LoVo (cell line): ENCODE data around the gene RGS3.
"Not testable (repeated sequence)": the region's sequence is repeated elsewhere in the genome, so short reads cannot be mapped to it uniquely, and the experiment has no call there.

Experiments
- DNase-seq: peaks from one replicate; pipeline ENCODE4 v3.0.0-alpha.2; 2016; ENCODE audit warnings: low spot score

Gene RGS3

DNA sequence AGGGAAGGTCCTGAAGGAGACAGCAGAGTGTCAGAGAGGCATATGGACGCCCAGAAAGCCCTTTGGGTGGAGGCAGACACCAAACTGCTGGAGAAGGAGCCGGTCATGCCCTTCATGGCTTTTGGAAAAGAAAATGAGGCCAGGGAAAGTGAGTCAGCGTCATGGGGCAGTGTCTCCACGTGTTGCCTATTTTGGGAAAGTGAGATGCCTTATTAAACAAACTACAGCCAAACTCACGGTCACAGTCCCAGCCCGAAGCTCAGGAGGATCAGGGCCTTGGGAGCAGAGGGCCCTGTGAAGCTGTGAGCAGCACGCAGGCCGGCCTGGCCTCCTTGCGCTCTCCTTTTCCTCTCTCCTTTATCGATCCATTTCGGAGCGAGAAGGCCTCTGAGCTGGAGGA lies 25.0 kb downstream of the RGS3 start:
- no peak for DNase-seq

GRCh38 chr9:113491147-113491546 lies 27.6 kb downstream of the RGS3 start:
- DNase-seq: not testable (repeated sequence)

GRCh38 chr9:113492343-113493202 lies 29.0 kb downstream of the RGS3 start:
- DNase-seq: no peak

- DNase-seq: no peak
Observed at GRCh38 chr9:113493203-113493520, 29.6 kb downstream of the RGS3 start.

GRCh38 chr9:113495526-113495925 lies 32.0 kb downstream of the RGS3 start:
- DNase-seq: no peak

DNA sequence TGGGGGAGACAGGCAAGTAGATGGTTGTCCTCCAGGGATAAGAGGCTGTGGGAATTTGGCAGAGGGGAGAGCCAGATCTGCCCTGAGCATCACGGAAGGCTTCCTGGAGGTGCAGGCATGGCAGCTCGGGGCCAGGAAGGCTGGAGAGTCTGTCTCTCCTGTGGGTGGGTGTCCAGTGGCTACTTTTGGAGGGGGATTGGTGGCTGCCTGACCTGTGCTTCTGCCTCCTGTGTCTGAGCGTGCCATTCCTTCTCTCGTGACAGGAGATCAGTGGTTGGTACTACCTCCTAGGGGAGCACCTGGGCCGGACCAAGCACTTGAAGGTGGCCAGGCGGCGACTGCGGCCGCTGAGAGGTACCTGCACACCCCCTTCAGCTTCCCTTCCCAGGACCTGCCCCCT lies 33.5 kb downstream of the RGS3 start:
- no peak for DNase-seq

- DNase-seq: no peak
Observed at GRCh38 chr9:113499153-113499875, 35.8 kb downstream of the RGS3 start.

DNA sequence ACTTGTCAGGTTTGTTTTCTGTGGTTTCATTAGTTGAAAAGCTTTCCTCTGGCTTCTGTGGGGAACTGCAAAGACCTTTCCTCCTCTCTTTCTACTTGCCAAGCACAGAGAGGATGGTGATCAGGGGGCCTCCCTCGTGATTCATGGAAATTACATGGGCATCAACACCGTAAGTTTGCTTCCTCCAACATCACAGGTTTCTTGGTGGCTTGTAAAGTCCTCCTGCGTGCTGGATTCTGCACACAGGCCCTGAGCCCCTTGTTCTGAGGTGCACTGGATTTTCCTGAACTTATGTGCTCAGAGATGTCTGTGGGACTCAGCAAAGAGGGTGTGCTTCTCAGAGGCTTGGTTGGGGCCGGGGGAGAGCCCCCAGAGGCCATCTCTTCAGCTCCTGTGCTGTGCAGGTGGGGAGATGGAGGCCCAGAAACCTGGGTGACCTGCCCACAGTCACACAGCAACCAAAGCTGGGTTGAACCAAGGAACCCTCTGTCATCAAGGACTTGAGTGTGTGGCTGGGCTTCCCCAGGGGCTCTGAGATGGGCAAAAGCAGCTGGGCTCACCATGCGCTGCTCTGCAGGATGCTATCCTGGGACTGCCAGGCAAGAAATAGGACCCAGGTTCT lies 36.5 kb downstream of the RGS3 start:
- no peak for DNase-seq

DNA sequence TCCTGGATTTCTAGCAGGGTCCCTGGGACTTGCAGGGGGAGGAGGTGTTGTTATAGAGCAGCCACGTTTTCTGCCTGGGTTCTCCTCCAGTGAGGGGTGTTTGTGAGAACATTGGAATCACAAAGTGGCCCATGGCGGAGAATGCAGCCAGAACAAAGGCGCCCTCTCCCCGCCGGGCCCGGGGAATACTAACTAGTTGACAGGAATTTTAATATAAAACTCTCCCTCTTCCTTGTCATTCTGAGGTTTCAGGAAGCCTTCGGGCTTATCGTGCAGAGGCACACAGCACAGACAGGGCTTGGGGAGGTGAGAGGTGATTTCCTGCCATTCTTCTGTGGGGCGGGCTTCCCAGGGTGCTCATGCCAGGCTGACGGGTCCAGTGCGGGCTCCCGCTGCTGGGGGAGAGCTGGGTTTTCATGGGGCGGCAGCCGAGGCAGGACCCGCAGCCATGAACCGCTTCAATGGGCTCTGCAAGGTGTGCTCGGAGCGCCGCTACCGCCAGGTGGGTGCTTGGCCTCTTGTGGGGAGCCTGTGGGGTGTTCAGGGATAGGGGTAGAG lies 37.7 kb downstream of the RGS3 start:
- DNase-seq: no peak

DNA sequence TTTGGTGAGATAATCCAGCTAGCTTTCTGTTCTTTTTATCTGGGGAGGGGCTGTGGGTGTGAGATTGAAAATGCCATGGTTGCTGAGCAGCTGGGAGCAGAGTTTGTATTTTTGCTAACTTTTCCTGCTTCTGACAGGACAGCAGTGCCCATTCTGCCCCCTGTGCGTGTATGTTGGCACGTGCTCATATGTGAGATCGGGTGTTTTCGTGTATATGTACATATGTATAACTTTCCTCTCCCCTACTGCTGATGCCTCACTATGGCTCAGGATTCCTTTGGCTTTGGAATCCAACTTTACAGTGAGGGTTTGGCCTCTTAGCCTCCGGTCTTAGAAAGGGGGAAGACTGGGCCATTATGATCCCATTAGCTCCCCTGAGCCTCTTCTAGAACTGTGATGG lies 38.3 kb downstream of the RGS3 start:
- DNase-seq: no peak

DNA sequence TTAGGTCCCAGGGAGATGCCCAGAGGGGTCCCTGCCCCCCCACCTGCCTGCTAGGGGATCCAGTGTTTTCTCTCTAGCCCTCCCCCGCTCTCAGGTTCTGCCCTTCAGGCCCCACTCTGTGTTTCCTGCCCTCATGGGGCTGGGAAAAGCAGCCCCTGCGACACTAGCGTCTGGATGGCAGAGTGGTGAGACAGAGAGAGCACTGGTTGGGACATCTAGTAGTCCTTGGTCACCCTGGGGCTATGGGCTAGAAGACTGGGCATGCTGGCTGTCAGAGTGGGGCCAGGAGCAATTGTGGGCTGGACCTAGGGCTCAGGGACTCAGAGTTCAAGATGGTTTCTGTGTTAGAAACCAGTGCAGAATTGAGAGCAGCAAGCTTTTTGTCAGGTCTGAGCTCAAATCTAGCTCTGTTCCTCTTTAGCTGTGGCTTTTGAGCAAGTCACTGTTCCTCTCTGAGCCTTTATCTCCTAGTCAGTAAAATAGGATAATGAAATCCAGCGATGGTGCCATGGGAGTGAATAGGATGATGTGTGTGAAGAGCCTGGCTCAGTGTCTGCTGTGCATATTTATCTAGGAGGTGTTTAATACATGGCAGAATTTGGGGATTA lies 39.0 kb downstream of the RGS3 start:
- no peak for DNase-seq

DNA sequence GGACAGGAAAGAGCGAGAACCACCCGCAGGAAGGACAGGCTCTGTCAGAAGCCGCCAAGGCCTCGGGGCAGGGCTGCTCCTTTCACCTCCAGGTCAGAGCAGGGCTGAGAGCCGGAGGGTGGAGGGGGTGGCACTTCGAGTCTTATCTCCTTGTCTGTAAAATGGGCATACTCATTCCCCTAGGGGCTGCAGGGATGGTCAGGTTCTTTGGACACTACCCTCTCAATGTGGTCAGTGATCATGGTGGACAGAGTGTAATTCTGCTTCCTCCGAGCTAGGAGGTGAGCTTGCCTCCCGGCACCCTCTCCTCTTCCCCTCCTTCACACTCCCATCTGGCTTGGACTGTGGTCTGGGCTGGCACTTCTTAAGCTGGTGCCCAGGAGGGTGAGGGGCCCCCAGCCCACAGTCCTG lies 39.6 kb downstream of the RGS3 start:
- DNase-seq: no peak

DNA sequence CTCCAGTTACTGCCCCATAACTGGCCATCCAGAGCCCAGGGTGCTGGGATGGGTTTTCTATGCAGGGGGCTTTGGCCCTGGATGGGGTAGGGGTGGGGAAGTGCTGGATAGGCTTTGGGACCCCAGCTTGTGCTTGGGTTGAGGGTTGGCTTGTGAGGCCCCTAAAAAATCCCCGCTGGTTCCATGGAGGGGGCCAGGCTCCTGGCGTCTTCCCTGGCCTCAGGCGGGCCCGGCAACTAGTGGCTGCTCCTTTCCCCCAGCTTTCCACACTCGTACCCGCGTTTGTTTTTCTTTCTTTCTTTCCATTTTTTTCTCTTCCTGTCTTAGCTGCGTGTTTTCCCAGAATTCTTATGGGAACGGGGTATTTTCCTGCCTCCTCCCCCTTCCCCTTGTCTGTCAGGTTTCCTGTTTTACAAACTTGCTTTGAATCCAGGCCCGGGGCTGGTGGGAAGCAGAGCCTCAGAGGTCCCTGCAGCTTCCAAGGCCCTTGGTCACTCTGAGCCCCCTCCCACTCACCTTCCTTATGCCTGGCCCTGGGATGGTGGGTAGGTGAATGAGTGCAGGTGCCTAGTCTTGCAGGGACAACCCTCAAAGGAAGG lies 40.2 kb downstream of the RGS3 start:
- no peak for DNase-seq

- DNase-seq: no peak
Observed at GRCh38 chr9:113504725-113505590, 41.4 kb downstream of the RGS3 start.

- DNase-seq: no peak
Observed at GRCh38 chr9:113506090-113506589, 42.6 kb downstream of the RGS3 start.

- no peak for DNase-seq
Observed at GRCh38 chr9:113507256-113507655, 43.7 kb downstream of the RGS3 start.

- peak; percentile 63 for DNase-seq
Observed at GRCh38 chr9:113508111-113508749, 44.7 kb downstream of the RGS3 start.

DNA sequence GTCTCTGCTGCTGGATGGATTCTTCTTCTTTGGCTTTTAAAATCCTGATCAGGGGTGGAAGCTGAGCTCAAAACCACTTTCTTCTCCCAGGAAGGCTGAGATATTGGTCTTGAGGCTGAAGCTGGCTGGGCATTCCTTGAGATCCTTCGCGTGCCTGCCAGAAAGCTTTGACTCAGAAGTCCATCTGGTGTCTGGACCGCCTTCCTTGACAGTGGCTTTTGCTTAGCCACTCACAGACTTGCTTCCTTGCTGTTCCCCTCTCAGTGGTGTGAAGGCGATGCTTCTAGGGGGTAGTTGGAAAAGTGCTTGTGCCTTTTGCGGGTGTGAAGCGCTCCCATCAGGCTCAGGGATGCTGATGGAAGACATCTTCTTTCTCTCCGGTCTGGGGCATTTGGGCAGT lies 45.9 kb downstream of the RGS3 start:
- DNase-seq: no peak

- no peak for DNase-seq
Observed at GRCh38 chr9:113511047-113511521, 47.6 kb downstream of the RGS3 start.
